Left renal cortex interstitium (tissue), 4 donors: ENCODE data around the gene FN1. TPM values are rescaled to one million over a fixed set of nuclear protein-coding genes. Genes with fewer than 3 reads are reported as not detected.

Source experiments
- polyA plus RNA-seq, 4 donors: library from polyadenylated mRNA; unstranded; fragments of 120-200 nt; gene quantifications; one replicate each; pipeline ENCODE4 v1.2.1, GENCODE V29; 2013; ENCODE audit not compliant: insufficient read length in 4 of 4

Gene FN1
- polyA plus RNA-seq, 4 donors: 365 to 596 (median 485) TPM

Other genes starting within 250 kb of the FN1 start
- gene ATIC, start 124.0 kb downstream of the FN1 start, polyA plus RNA-seq: 100 to 1,000 TPM; 115 to 147 (median 126) TPM